DMS153 treated with DMSO at 0.1 percent for 48 hours (cell line): ENCODE results near the gene PNPLA8.
"Not testable (repeated sequence)": the region's sequence is repeated elsewhere in the genome, so short reads cannot be mapped to it uniquely, and the experiment has no call there.

Source experiments
- DNase-seq: peaks from one replicate; lab custom pipeline; 2025; ENCODE audit not compliant: unreplicated experiment; lab: John Stamatoyannopoulos, UW

Gene PNPLA8, protein sequence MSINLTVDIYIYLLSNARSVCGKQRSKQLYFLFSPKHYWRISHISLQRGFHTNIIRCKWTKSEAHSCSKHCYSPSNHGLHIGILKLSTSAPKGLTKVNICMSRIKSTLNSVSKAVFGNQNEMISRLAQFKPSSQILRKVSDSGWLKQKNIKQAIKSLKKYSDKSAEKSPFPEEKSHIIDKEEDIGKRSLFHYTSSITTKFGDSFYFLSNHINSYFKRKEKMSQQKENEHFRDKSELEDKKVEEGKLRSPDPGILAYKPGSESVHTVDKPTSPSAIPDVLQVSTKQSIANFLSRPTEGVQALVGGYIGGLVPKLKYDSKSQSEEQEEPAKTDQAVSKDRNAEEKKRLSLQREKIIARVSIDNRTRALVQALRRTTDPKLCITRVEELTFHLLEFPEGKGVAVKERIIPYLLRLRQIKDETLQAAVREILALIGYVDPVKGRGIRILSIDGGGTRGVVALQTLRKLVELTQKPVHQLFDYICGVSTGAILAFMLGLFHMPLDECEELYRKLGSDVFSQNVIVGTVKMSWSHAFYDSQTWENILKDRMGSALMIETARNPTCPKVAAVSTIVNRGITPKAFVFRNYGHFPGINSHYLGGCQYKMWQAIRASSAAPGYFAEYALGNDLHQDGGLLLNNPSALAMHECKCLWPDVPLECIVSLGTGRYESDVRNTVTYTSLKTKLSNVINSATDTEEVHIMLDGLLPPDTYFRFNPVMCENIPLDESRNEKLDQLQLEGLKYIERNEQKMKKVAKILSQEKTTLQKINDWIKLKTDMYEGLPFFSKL

GRCh38 chr7:108525985-108526767 lies at the start of gene PNPLA8:
TSS of gene PNPLA8 (minus strand) at chr7:108526135. CDS start at chr7:108515491, 10,644 bp downstream.
- DNase-seq = peak; percentile 97

DNA sequence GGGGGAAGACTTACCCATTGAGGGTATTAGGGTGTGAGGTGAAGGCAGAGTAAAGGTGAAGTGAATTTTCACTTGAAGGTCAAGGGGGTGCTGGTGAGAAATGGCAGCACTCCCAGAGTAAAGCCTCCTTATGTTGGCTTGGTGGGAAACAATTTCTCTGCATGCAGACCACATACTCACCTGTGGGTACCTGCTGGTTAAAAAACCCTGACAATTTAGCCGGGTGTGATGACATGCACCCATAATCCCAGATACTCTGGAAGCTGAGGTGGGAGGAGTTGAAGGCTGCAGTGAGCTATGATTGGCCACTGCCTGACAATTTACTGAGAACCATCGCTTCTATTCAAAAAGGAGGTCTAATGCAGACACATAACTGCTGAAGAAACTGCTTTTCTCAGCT lies 49.2 kb upstream of the PNPLA8 start:
- DNase-seq = no peak

- no peak for DNase-seq
Measured at GRCh38 chr7:108572480-108572879, 46.5 kb upstream of the PNPLA8 start.

- DNase-seq = no peak
Measured at GRCh38 chr7:108570146-108570755, 44.3 kb upstream of the PNPLA8 start.

DNA sequence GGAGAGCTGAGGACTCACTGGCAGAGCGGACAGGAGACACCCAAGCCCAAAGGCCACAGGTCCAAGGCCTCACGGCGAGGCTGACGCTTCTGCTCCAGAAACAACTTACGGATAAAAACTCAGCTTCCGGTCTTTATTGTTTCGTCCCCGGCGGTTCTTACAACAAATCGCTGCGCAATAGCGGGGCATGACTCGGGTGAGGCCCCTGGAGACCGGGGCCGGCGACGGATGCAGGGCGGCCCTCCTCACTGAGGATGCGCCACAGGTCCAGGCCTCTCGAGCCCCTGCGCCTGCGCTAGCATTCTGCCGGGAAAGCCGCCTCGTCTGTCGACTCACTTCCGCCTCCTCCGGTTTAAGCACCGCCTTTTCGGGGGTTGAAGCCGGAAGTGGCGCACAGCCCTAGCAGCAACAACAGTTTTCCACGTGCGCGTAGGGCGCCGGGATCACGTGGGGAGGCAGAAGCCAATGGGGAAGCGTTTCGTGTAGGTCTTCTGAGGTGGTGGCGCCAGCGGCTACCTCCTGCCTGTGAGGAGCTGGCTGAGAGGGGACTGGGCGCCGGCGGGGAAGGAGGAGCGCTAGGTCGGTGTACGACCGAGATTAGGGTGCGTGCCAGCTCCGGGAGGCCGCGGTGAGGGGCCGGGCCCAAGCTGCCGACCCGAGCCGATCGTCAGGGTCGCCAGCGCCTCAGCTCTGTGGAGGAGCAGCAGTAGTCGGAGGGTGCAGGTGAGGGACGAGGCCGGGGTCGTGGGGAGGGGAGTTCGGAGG lies 43.6 kb upstream of the PNPLA8 start, which contains the start of the genes DNAJB9 and THAP5:
DNAJB9 (plus strand) TSS at position 494 of the 765 bp plus-strand sequence. CDS start 1,853 bp downstream, outside the sequence.
THAP5 (minus strand) TSS at position 326 of the 765 bp plus-strand sequence; CDS start at position 189, 137 bp downstream.
- DNase-seq = peak; percentile 97

DNA sequence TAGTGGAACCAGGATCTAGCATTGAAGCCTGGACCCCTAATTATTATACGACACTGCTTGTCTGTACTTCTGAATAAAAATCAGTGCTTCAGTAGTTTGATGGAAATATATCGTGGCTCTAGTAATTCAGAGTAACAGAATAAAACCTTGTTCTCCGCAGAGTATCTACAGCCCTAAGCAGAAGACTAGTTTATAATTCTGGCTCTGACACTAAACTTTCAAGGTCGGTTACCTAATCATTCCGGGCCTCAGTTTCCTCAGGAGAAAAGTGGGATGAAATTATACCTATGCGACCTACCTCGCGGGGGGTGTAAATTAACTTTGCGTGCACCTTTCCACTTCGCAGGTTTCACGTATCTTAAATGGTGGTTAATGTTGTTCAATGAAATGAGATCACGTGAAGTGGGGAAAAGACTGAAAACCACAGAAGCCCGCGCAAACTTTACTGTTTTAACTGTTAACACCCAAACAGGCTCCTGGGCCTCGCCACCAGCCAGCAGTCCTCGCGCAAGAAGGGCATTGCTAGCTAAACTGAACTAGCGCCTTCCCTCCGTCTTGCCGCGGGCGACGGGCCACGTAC lies 43.0 kb upstream of the PNPLA8 start:
- no peak for DNase-seq

- no peak for DNase-seq
Measured at GRCh38 chr7:108565987-108566386, 40.1 kb upstream of the PNPLA8 start.

DNA sequence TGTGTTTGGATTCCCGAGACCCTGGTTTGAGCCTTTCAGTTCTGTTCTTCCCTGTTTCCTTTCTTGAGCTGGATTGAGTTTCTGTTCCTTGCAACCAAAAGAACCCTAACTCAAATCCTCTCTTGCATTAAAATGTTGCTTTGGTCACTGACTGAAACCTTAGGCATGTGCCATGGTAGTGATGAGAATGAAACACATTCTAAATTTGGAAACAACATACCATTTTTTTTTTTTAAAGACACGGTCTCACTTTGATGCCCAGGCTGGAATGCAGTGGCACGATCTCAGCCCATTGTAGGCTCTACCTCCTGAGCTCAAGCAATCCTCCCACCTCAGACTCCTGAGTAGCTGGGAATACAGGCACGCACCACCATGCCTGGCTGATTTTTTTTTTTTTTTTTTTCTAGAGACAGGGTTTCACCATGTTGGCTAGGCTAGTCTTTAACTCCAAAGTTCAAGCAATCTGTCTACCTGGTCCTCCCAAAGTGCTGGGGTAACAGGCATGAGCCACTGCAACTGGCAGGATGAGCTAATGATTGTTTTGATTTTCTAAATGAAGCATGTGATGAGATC lies 35.2 kb upstream of the PNPLA8 start:
- no peak for DNase-seq

DNA sequence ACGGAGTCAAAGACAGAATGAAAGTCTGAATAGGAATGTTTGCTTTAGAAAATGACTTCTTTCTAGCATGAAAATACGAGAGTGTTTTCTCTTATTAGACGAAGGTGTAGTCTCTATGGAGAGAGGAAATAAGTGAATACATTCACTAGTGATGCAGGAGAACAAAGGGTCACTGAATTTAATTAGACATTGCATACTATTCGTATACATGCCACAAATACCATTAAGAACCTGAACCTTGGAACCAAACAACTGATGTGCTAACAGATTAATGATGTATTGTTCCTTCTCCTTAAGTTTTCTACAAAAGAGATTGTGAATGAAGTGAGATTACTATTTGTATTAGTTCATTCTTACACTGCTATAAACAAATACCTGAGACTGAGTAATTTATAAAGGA lies 33.3 kb upstream of the PNPLA8 start:
- no peak for DNase-seq

- DNase-seq = no peak
Measured at GRCh38 chr7:108557617-108558016, 31.7 kb upstream of the PNPLA8 start.

DNA sequence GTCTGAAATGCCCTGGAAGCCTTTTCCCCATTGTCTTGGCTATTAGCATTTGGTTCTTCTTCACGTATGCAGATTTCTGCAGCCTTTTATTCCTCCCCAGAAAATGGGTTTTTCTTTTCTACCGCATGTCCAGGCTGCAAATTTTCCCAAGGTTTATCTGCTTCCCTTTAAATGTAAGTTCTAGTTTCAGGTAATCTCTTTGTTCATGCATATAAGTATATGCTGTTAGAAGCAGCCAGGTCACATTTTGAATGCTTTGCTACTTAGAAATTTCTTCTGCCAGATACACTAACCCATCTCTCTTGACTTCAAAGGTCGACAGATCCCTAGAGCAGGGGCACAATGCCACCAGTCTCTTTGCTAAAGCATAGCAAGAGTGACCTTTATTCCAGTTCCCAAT lies 31.3 kb upstream of the PNPLA8 start:
- no peak for DNase-seq

GRCh38 chr7:108556665-108557064 lies 30.7 kb upstream of the PNPLA8 start:
- not testable (repeated sequence) for DNase-seq

DNA sequence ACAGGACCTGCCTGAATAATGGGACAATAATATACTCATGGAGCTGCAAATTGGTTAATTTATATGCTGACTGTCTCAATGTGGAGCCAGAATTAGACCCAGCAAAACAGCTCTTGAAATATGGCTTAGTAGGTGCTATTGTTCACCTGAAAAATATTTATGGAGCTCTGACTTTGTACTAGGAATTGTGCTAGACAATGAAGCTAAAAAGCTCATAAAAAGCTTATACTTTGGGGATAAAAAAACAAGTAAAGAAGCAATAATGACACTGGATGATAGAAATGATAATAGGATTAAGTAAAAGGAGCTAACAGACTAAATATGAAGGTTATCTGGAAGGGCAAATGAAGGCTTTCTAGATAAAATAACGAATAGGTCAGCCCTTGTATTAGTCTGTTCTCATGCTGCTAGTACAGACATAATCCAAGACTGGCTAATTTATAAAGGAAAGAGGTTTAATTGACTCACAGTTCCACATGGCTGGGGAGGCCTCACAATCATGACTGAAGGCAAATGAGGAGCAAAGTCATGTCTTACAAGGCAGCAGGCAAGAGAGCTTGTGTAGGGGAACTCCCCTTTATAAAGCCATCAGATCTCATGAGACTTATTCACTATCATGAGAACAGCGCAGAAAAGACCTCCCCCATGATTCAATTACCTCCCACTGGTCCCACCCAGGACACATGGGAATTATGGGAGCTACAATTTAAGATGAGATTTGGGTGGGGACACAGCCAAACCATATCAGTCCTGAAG lies 22.4 kb upstream of the PNPLA8 start:
- DNase-seq = not testable (repeated sequence)

DNA sequence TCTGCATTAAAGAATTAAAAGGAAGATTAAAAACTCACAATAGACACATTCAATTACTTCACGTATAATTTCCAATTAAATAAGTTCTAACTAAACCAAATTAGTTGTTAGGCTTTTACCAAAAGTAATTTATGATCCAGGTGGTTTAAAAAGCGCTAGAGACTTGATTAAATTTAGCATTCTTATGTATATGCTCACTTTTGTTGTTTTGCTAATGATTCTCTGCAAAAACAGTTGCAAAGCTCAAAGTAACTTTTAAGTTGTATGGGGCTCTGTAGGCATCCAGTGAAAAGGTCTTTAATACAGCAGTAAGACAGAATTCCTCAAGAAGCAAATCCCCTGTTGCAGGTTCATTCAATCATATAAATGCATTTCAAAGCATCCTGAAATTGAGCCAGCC lies 15.5 kb upstream of the PNPLA8 start:
- DNase-seq = no peak

GRCh38 chr7:108538685-108539084 lies 12.8 kb upstream of the PNPLA8 start:
- not testable (repeated sequence) for DNase-seq

DNA sequence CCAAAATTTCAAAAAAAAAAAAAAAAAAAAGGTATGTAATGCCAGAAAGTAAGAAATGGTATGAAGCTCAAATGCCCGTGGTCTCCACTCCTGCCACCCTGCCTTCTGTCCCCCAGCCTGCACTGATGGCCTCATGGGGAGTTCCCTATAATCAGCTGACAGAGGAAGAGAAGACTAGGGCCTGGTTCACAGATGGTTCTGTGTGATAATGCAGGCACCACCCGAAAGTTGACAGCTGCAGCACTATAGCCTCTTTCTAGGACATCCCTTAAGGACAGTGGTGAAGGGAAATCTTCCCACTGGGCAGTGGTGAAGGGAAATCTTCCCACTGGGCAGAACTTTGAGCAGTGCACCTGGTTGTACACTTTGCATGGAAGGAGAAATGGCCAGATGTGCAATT lies 12.3 kb upstream of the PNPLA8 start:
- DNase-seq = not testable (repeated sequence)

DNA sequence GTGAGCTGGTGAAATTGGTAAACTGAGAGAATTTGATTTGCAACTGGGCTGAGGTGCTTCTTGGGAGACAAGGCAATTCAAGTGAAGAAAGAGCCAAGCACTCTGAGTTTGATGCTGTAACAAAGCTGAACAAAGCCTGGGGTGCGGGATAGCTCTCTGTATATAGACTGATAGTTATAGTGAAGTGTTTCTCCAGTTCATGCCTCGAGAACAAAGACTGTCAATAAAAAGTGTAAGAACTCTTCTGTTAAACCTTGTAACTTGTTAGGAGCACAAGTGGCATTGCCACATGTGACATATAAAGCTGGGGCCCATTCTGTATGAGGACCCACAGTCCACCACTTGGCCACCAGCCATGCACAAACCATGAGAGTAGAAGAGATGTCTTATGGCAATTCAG lies 11.3 kb upstream of the PNPLA8 start:
- DNase-seq = no peak

DNA sequence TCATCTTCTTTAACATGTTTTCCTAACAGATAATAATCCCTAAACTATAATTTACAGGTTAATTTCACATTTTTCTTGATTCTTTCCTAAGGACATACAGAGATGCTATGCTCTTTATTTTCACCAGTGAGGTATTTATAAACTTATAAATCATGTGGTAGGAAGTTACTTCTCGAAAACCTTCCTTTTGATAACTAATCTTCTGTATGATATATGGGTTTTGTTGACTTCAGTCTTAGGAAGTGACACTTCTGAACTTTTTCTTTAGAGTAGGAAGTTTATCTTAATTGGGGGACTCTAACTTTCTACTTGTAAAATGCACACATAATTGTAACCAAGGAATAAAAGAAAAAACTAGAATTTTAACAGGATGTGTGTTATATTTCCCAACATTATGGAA lies 9.8 kb upstream of the PNPLA8 start:
- DNase-seq = no peak

DNA sequence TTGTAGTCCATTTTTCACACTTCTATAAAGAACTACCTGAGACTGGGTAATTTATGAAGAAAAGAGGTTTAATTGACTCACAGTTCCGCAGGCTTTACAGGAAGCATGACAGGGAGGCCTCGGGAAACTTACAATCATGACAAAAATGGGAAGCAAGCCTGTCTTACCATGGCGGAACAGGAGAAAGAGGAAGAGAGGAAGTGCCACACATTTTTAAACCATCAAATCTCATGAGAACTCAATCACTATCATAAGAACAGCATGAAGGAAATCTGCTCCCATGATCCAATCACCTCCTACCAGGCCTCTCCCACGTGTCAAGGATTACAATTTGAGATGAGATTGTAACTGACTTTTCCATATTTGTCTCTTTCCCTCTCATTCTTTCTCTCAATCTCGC lies 9.3 kb upstream of the PNPLA8 start:
- DNase-seq = no peak
